ENCODE measurements around the gene DENR. TPM values are rescaled to one million over a fixed set of nuclear protein-coding genes. Genes with fewer than 3 reads are reported as not detected.

The DENR gene
- total and polyA plus RNA-seq, 2 of the 13 experiments (the other 11 are each of a cell fraction or from before 2014, with no cell fraction given), result 30.0 to 59.1 TPM

DNA sequence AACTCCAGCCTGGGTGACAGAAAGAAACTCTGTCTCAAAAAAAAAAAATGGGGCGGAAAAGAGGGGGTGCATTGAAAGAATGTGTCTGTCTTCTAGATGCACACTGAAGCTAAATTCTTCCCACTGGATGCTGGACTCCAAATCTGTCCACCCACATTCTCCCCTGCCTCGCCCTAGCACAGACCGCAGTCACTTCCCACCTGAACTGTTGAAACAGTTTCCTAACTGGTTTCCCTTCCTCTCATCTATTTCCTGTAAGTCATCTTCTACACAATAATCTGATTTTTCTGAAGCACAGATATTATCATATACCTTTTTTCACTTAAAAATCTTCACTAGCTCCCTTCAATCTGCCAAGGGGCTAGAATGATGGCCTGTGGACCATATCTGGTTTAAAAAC, 20.5 kb upstream of the DENR start (continued):
- no peak for TF ChIP-seq RNF219 (CRISPR knock-in tag; IDR thresholded peaks at IDR 0.05)

- Histone ChIP-seq H4K20me1 (ENCODE audit: insufficient read depth, low read length) (no peaks in the 10 kb centered on the region), H3K36me3 (replicated peaks in 1 of 2; ENCODE audit: control insufficient read depth in 1 of 2, insufficient read depth in 2 of 2, low read length in 2 of 2) (no peaks in the 10 kb centered on the region), H3K27ac (ENCODE audit: extremely low read length, insufficient read depth, low read length) (no peak overlapping the region), H3K27me3 (ENCODE audit: control insufficient read depth in 1 of 2, insufficient read depth in 2 of 2, low read length in 2 of 2) (no peaks in the 10 kb centered on the region; a peak in 1 of 5 replicates), H2AFZ (ENCODE audit: low read length) (no peak overlapping the region), H3K79me2 (ENCODE audit: insufficient read depth, low read length) (no peaks in the 10 kb centered on the region), H3K4me1 (ENCODE audit: insufficient read depth, low read length) (peaks cover 59% of the 10 kb centered on the region), H3K9me3 (ENCODE audit: low read length) (no peaks in the 10 kb centered on the region), H3K4me3 (replicated peaks in 1 of 3; ENCODE audit: insufficient read depth in 1 of 3, low read depth in 2 of 3, low read length in 3 of 3) (no peak overlapping the region), H3K4me2 (ENCODE audit: low read depth, low read length) (no peak overlapping the region), H3K9ac (ENCODE audit: insufficient read depth, low read depth, low read length) (no peak overlapping the region)
- no TSS peak for BruUV-seq (replicated peaks)
- 48% methylated on average over 4 of the region's 4 CpGs for WGBS (ENCODE audit: low lambda C conversion rate)
- peak; percentile 15 for TF ChIP-seq TEAD3 (CRISPR knock-in tag; optimal IDR thresholded peaks at IDR 0.05; ENCODE audit: borderline replicate concordance)
- TF ChIP-seq ZNF180 (CRISPR knock-in tag; IDR thresholded peaks at IDR 0.05; ENCODE audit: borderline replicate concordance, low read depth), result peak; percentile 99; the same call in 1 of the 2 replicates
- peak; percentile 44 for TF ChIP-seq ZFP36 (IDR thresholded peaks at IDR 0.05; ENCODE audit: borderline replicate concordance, low read depth, low read length, partially characterized antibody)
- no peak for TF ChIP-seq HMGXB4 (CRISPR knock-in tag; IDR thresholded peaks at IDR 0.05; ENCODE audit: borderline replicate concordance in 1 of 2, low read depth in 1 of 2)
- 0 out of 2 replicates have a peak, but pooled peaks have one; percentile 36 for TF ChIP-seq KDM1A (CRISPR knock-in tag; IDR thresholded peaks at IDR 0.05)
- no peak for TF ChIP-seq ZBTB1 (CRISPR knock-in tag; IDR thresholded peaks at IDR 0.05; ENCODE audit: borderline replicate concordance)
- TF ChIP-seq ZMYM3 (CRISPR knock-in tag; IDR thresholded peaks at IDR 0.05), result peak; percentile 66
- intact Hi-C loops (cut with micrococcal nuclease; ENCODE audit: unreplicated experiment), result no loop called here
- ChIA-PET CTCF (ENCODE audit: low intra/inter-chr PET ratio, low total read pairs) (no interaction called here), POLR2A (no interaction called here)
- DNase-seq (ENCODE audit: low spot score) (no peak), FAIRE-seq (no peak), ATAC-seq (no peak)
- in situ Hi-C loops (cut with HindIII; ENCODE audit: extremely low pct_ligation_motif_present, low pct_unique_long_range_greater_than_20kb), result no loop called here
These were observed 20.0 kb upstream of the DENR start for GRCh38 chr12:122732611-122733010.
